Esophagus muscularis mucosa (tissue), 4 donors: ENCODE data around the gene AGK. TPM values are rescaled to one million over a fixed set of nuclear protein-coding genes. Genes with fewer than 3 reads are reported as not detected.

Experiments used
- DNase-seq: peaks from one replicate; pipeline ENCODE4 v3.0.0-alpha.2; 2017; ENCODE audit errors: extremely low spot score
- H3K27ac ChIP-seq, 4 donors: fragments of 200-600 bp; sonication (generic); replicated peaks in 1 of 4; 1 replicate in 3 of 4; 2 replicates in 1 of 4; pipeline ENCODE4 v1.5.1; 2016 to 2019; ENCODE audit warnings: mild to moderate bottlenecking in 1 of 4
- H3K27me3 ChIP-seq, 4 donors: fragments of 200-600 bp; sonication (generic); one replicate each; pipeline versions ENCODE4 v1.5.1 to v1.6.0; 2016 to 2019
- H3K36me3 ChIP-seq, 4 donors: fragments of 200-600 bp; sonication (generic); one replicate each; pipeline ENCODE4 v1.5.1; 2016 to 2019
- H3K4me1 ChIP-seq, 4 donors: fragments of 200-600 bp; sonication (generic); one replicate each; pipeline ENCODE4 v1.5.1; 2016 to 2019
- H3K4me3 ChIP-seq, 4 donors: fragments of 200-600 bp; sonication (generic); 1 replicate in 2 of 4; 2 replicates in 2 of 4; pipeline ENCODE4 v1.5.1; 2016 to 2019; ENCODE audit warnings: mild to moderate bottlenecking in 4 of 4, moderate library complexity in 1 of 4
- H3K9me3 ChIP-seq, 4 donors: fragments of 200-600 bp; sonication (generic); 1 replicate in 3 of 4; 2 replicates in 1 of 4; pipeline ENCODE4 v1.5.1; 2016 to 2019
- CTCF ChIP-seq, 3 experiments: fragments of 200-600 bp in 2 of 3; fragments of 450-650 bp in 1 of 3; sonication (generic) in 2 of 3; IDR thresholded peaks; one replicate each; pipeline ENCODE4 v1.5.1; 2017 to 2019; ENCODE audit warnings: antibody characterized with exemption in 3 of 3, mild to moderate bottlenecking in 2 of 3, moderate library complexity in 1 of 3
- EP300 ChIP-seq: sonication (generic); formaldehyde crosslinking; IDR thresholded peaks from one replicate; pipeline ENCODE4 v1.6.1; 2017; ENCODE audit warnings: antibody characterized with exemption
- POLR2A ChIP-seq: fragments of 450-650 bp; IDR thresholded peaks from one replicate; pipeline ENCODE4 v1.6.1; 2017; ENCODE audit warnings: antibody characterized with exemption, moderate library complexity, mild to moderate bottlenecking, low read depth
- POLR2AphosphoS5 ChIP-seq, 2 donors: sonication (generic); formaldehyde crosslinking; IDR thresholded peaks; one replicate each; pipeline ENCODE4 v1.6.1; 2017; ENCODE audit warnings: antibody characterized with exemption in 2 of 2
- WGBS: methylation state at CpG from one replicate; pipeline ENCODE4 v1.1.5; 2018; 5-methylcytosine and 5-hydroxymethylcytosine counted together
- intact Hi-C: fragments of 100-400 bp; cut with DNase I; formaldehyde crosslinking; loops from one replicate; pipeline ENCODE4 v1.15.1; 2023
- total RNA-seq, 4 donors: library from RNA; depleted of rRNA; stranded (reverse); fragments of >200 nt; gene quantifications; one replicate each; pipeline versions ENCODE4 v1.1.0 to v1.2.1, GENCODE V29; 2016

AGK gene
- total RNA-seq, 4 donors from 2014 or later = 17.9 to 23.4 (median 19.2) TPM

GRCh38 chr7:141544831-141545230 is 6.4 kb upstream of the AGK start:
- H3K4me3 ChIP-seq = no peak overlapping the region
- TF ChIP-seq EP300 = no peak
- TF ChIP-seq POLR2AphosphoS5 (IDR thresholded peaks at IDR 0.05) = no peak
- no peak for TF ChIP-seq CTCF (IDR thresholded peaks at IDR 0.05)
- TF ChIP-seq POLR2A = no peak
- H3K27ac ChIP-seq = no peak overlapping the region
- no peak for DNase-seq
- WGBS = 54% methylated on average over 1 of the region's 1 CpG
- no peaks in the 10 kb centered on the region for H3K9me3 ChIP-seq
- H3K36me3 ChIP-seq = no peaks in the 10 kb centered on the region
- H3K27me3 ChIP-seq = no peaks in the 10 kb centered on the region
- no peaks in the 10 kb centered on the region for H3K4me1 ChIP-seq
- intact Hi-C loops = loop anchor here (10.0 kb wide), 1 partner anchor 530 kb away; the partner anchor contains the start of gene MRPS33

- Histone ChIP-seq H3K4me3 (no peak overlapping the region), H3K4me1 (peaks cover 16 to 28% (median 26%) of the 10 kb centered on the region in 4 donors), H3K27ac (no peak overlapping the region), H3K36me3 (no peaks in the 10 kb centered on the region), H3K9me3 (no peaks in the 10 kb centered on the region), H3K27me3 (no peaks in the 10 kb centered on the region)
- WGBS = 88% methylated on average over 2 of the region's 2 CpGs
- no peak for TF ChIP-seq CTCF (IDR thresholded peaks at IDR 0.05)
- TF ChIP-seq POLR2AphosphoS5 (IDR thresholded peaks at IDR 0.05) = no peak
- TF ChIP-seq POLR2A = no peak
- no peak for TF ChIP-seq EP300
- no peak for DNase-seq
- intact Hi-C loops = loop anchor here (10.0 kb wide), 1 partner anchor 535 kb away; the partner anchor contains the start of gene MRPS33
Observed at GRCh38 chr7:141549582-141549981, 1.6 kb upstream of the AGK start.

- 37% methylated on average over 18 of the region's 18 CpGs for WGBS
- peaks cover 16 to 28% (median 26%) of the 10 kb centered on the region in 4 donors for H3K4me1 ChIP-seq
- H3K4me3 ChIP-seq = peak overlapping the region; percentile 96 to 98 (median 97)
- peaks cover 0 to 2% (median 1%) of the 10 kb centered on the region in 4 donors for H3K36me3 ChIP-seq
- DNase-seq = no peak
- no peaks in the 10 kb centered on the region for H3K9me3 ChIP-seq
- no peak for TF ChIP-seq CTCF (IDR thresholded peaks at IDR 0.05)
- TF ChIP-seq POLR2A = no peak
- TF ChIP-seq EP300 = no peak
- no peak for TF ChIP-seq POLR2AphosphoS5 (IDR thresholded peaks at IDR 0.05)
- H3K27ac ChIP-seq = peak overlapping the region; percentile 76 to 86 (median 83)
- intact Hi-C loops = no loop called here
- no peaks in the 10 kb centered on the region for H3K27me3 ChIP-seq
Observed at GRCh38 chr7:141550386-141551093, 670 bp upstream of the AGK start.

GRCh38 chr7:141551782-141552181 is 572 bp downstream of the AGK start:
- no peak for DNase-seq
- WGBS = 12% methylated on average over 4 of the region's 4 CpGs
- Histone ChIP-seq H3K4me3 (peak overlapping the region; percentile 96 to 98 (median 97)), H3K4me1 (peaks cover 16 to 28% (median 26%) of the 10 kb centered on the region in 4 donors), H3K27me3 (no peaks in the 10 kb centered on the region), H3K27ac (peak overlapping the region; percentile 76 to 86 (median 83)), H3K9me3 (no peaks in the 10 kb centered on the region), H3K36me3 (peaks cover 0 to 14% (median 12%) of the 10 kb centered on the region in 4 donors)
- intact Hi-C loops = no loop called here
- TF ChIP-seq POLR2AphosphoS5 (IDR thresholded peaks at IDR 0.05) (no peak), EP300 (no peak), CTCF (IDR thresholded peaks at IDR 0.05) (no peak), POLR2A (no peak)
